Small intestine (tissue), 7 donors: ENCODE results near the gene PIAS1. TPM values are rescaled to one million over a fixed set of nuclear protein-coding genes. Genes with fewer than 3 reads are reported as not detected.
A peak's percentile ranks its signal among the peaks of the same experiment; 100 is the strongest.

Experiments
- DNase-seq, 2 donors: peaks; one replicate each; pipeline versions ENCODE4 v3.0.0 to v3.0.0-alpha.2; 2013
- FAIRE-seq: peaks from 2 replicates; lab custom pipeline; 2012; peaks lifted over from hg19 to GRCh38; lab: Jason Lieb, UNC
- H3K27ac ChIP-seq, 3 donors: one replicate each; pipeline ENCODE4 v1.5.1; 2013; ENCODE audit warnings: low read length in 2 of 3, mild to moderate bottlenecking in 2 of 3, control low read depth in 1 of 3, inconsistent platforms in 1 of 3, low read depth in 1 of 3, moderate library complexity in 1 of 3
- H3K27me3 ChIP-seq, 3 donors: one replicate each; pipeline ENCODE4 v1.6.1; 2013; ENCODE audit warnings: low read length in 3 of 3, inconsistent platforms in 1 of 3; ENCODE audit not compliant: control insufficient read depth in 3 of 3, insufficient read depth in 3 of 3
- H3K36me3 ChIP-seq, 3 donors: one replicate each; pipeline ENCODE4 v1.6.1; 2013; ENCODE audit warnings: low read length in 3 of 3, inconsistent platforms in 1 of 3, low read depth in 1 of 3, mild to moderate bottlenecking in 1 of 3, moderate library complexity in 1 of 3; ENCODE audit not compliant: control insufficient read depth in 3 of 3, insufficient read depth in 2 of 3
- H3K4me1 ChIP-seq, 3 donors: one replicate each; pipeline ENCODE4 v1.6.1; 2013; ENCODE audit warnings: low read length in 2 of 3, inconsistent platforms in 1 of 3, low read depth in 1 of 3, mild to moderate bottlenecking in 1 of 3, moderate library complexity in 1 of 3; ENCODE audit not compliant: control insufficient read depth in 3 of 3, insufficient read depth in 2 of 3
- H3K4me3 ChIP-seq, 3 donors: one replicate each; pipeline ENCODE4 v1.5.1; 2013; ENCODE audit warnings: low read length in 3 of 3, control low read depth in 1 of 3, inconsistent platforms in 1 of 3, low read depth in 1 of 3, mild to moderate bottlenecking in 1 of 3, moderate library complexity in 1 of 3
- H3K9me3 ChIP-seq, 2 donors: one replicate each; pipeline ENCODE4 v1.6.1; 2013; ENCODE audit warnings: low read depth in 1 of 2, low read length in 1 of 2; ENCODE audit not compliant: control insufficient read depth in 2 of 2, insufficient read depth in 1 of 2
- WGBS, 3 donors: extraction: QIAGEN DNeasy Blood & Tissue Kit; methylation state at CpG; one replicate each; pipeline ENCODE4 v1.1.7; 2013; 5-methylcytosine and 5-hydroxymethylcytosine counted together
- polyA plus RNA-seq, 4 donors: library from polyadenylated mRNA; stranded (reverse) in 3 of 4; unstranded in 1 of 4; fragments of 200-250 nt in 3 of 4; fragments of 120-200 nt in 1 of 4; gene quantifications; one replicate each; pipeline versions ENCODE4 v1.2.1 to v1.2.3, GENCODE V29; 2013
- donor health status: healthy with polysubstance abuse.
- donor health status: control.
- donor health status: control.
- donor health status: Bipolar disorder and iron deficiency.
- donor health status: healthy.

PIAS1 gene
- polyA plus RNA-seq, 4 donors: 9.0 to 48.0 (median 20.0) TPM

GRCh38 chr15:68205954-68206539 is 151.9 kb downstream of the PIAS1 start:
- peak overlapping the region in 2 of 3 donors; percentile 45 to 73 for H3K4me3 ChIP-seq
- no peaks in the 10 kb centered on the region for H3K27me3 ChIP-seq
- peaks cover 0 to 69% (median 4%) of the 10 kb centered on the region in 3 donors for H3K36me3 ChIP-seq
- H3K27ac ChIP-seq: peak overlapping the region; percentile 90 to 97 (median 93)
- H3K9me3 ChIP-seq: no peaks in the 10 kb centered on the region
- peaks cover 0 to 32% (median 4%) of the 10 kb centered on the region in 3 donors for H3K4me1 ChIP-seq
- FAIRE-seq (no peak), DNase-seq (peak; percentile 95 to 97)
- 35 to 46% (median 45%) methylated on average over 13 to 14 of the region's 14 CpGs for WGBS, 3 donors

- 84 to 92% (median 92%) methylated on average over 12 of the region's 12 CpGs for WGBS, 3 donors
- Histone ChIP-seq H3K4me1 (peaks cover 0 to 25% (median 4%) of the 10 kb centered on the region in 3 donors), H3K4me3 (no peak overlapping the region), H3K27me3 (no peaks in the 10 kb centered on the region), H3K36me3 (peaks cover 0 to 69% (median 4%) of the 10 kb centered on the region in 3 donors), H3K27ac (peak overlapping the region; percentile 90 to 97 (median 93)), H3K9me3 (no peaks in the 10 kb centered on the region)
- no peak for DNase-seq
- FAIRE-seq: no peak
Measured at GRCh38 chr15:68206711-68207151, 152.6 kb downstream of the PIAS1 start.

GRCh38 chr15:68207176-68207935 is 153.2 kb downstream of the PIAS1 start:
- Histone ChIP-seq H3K4me1 (peaks cover 0 to 19% (median 4%) of the 10 kb centered on the region in 3 donors), H3K27me3 (no peaks in the 10 kb centered on the region), H3K4me3 (no peak overlapping the region), H3K9me3 (no peaks in the 10 kb centered on the region), H3K27ac (no peak overlapping the region), H3K36me3 (peaks cover 0 to 70% (median 4%) of the 10 kb centered on the region in 3 donors)
- DNase-seq (no peak), FAIRE-seq (no peak)
- WGBS, 3 donors: 79 to 87% (median 86%) methylated on average over 12 of the region's 12 CpGs

GRCh38 chr15:68208136-68208535 is 154.0 kb downstream of the PIAS1 start:
- Histone ChIP-seq H3K4me3 (no peak overlapping the region), H3K4me1 (peaks cover 0 to 18% (median 4%) of the 10 kb centered on the region in 3 donors), H3K9me3 (no peaks in the 10 kb centered on the region), H3K27ac (peak overlapping the region in 1 of 3 donors; percentile 9), H3K27me3 (no peaks in the 10 kb centered on the region), H3K36me3 (peaks cover 0 to 68% (median 4%) of the 10 kb centered on the region in 3 donors)
- DNase-seq (no peak), FAIRE-seq (no peak)
- WGBS, 3 donors: 84 to 90% (median 85%) methylated on average over 16 of the region's 16 CpGs

- FAIRE-seq: no peak
- WGBS, 3 donors: 71 to 88% (median 84%) methylated on average over 13 of the region's 13 CpGs
Measured at GRCh38 chr15:68208636-68209240, 154.6 kb downstream of the PIAS1 start.

GRCh38 chr15:68209272-68209671 is 155.2 kb downstream of the PIAS1 start:
- Histone ChIP-seq H3K4me1 (peaks cover 0 to 18% (median 4%) of the 10 kb centered on the region in 3 donors), H3K27me3 (no peaks in the 10 kb centered on the region), H3K36me3 (peaks cover 0 to 69% (median 4%) of the 10 kb centered on the region in 3 donors), H3K9me3 (no peaks in the 10 kb centered on the region), H3K27ac (peak overlapping the region in 1 of 3 donors; percentile 66), H3K4me3 (no peak overlapping the region)
- DNase-seq: no peak
- 75 to 89% (median 84%) methylated on average over 7 of the region's 7 CpGs for WGBS, 3 donors
- no peak for FAIRE-seq

More at GRCh38 chr15:68208636-68209240, 154.6 kb downstream of the PIAS1 start:
- no peaks in the 10 kb centered on the region for H3K9me3 ChIP-seq
- H3K27ac ChIP-seq: peak overlapping the region in 1 of 3 donors; percentile 66
- H3K27me3 ChIP-seq: no peaks in the 10 kb centered on the region
- no peak for DNase-seq
- peaks cover 0 to 18% (median 4%) of the 10 kb centered on the region in 3 donors for H3K4me1 ChIP-seq
- no peak overlapping the region for H3K4me3 ChIP-seq
- H3K36me3 ChIP-seq: peaks cover 0 to 66% (median 4%) of the 10 kb centered on the region in 3 donors

GRCh38 chr15:68209735-68210408 is 155.8 kb downstream of the PIAS1 start:
- H3K4me3 ChIP-seq: no peak overlapping the region
- no peak for FAIRE-seq
- peaks cover 0 to 75% (median 4%) of the 10 kb centered on the region in 3 donors for H3K36me3 ChIP-seq
- peak overlapping the region in 1 of 3 donors; percentile 66 for H3K27ac ChIP-seq
- no peak for DNase-seq
- 69 to 80% (median 70%) methylated on average over 13 of the region's 13 CpGs for WGBS, 3 donors
- peaks cover 0 to 18% (median 0%) of the 10 kb centered on the region in 3 donors for H3K4me1 ChIP-seq
- no peaks in the 10 kb centered on the region for H3K27me3 ChIP-seq
- no peaks in the 10 kb centered on the region for H3K9me3 ChIP-seq

- WGBS, 3 donors: 80 to 88% (median 86%) methylated on average over 9 of the region's 9 CpGs
- H3K27me3 ChIP-seq: no peaks in the 10 kb centered on the region
- FAIRE-seq (no peak), DNase-seq (no peak)
- peaks cover 0 to 16% (median 0%) of the 10 kb centered on the region in 3 donors for H3K4me1 ChIP-seq
- H3K27ac ChIP-seq: peak overlapping the region in 1 of 3 donors; percentile 66
- H3K9me3 ChIP-seq: no peaks in the 10 kb centered on the region
- peaks cover 0 to 76% (median 4%) of the 10 kb centered on the region in 3 donors for H3K36me3 ChIP-seq
- no peak overlapping the region for H3K4me3 ChIP-seq
Measured at GRCh38 chr15:68210409-68210756, 156.3 kb downstream of the PIAS1 start.
